ENCODE results near the gene ELANE. TPM values are rescaled to one million over a fixed set of nuclear protein-coding genes. Genes with fewer than 3 reads are reported as not detected.

ELANE gene
- total RNA-seq, 1 experiment from 2014 or later = not detected

DNA sequence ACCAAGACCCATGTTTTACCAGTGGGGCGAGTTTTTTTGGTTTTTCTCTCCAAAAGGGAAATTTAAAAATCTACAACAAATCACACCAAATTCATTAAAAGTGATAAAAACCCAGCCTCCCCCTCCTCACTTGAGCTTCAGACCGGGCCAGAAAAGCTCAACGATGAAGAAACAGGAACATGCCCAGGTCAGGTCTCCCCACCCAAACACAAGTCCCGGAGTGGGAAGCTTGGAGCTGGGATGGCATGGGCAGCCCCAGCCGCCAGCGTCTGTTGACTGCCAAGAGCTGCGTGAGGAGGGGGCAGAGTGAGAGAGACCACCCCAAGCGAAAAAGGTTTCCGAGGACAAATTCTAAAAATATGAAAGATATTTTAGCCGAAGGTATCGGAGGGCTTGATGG is 44.9 kb downstream of the ELANE start:
- no peaks in the 10 kb centered on the region for H3K4me1 ChIP-seq
- no peak overlapping the region for H3K27ac ChIP-seq
- no peak for DNase-seq
- H3K36me3 ChIP-seq = peaks cover 4% of the 10 kb centered on the region; the same call in 1 of the 2 replicates
- no peaks in the 10 kb centered on the region for H3K9me3 ChIP-seq (replicated peaks)
- H3K4me3 ChIP-seq = no peak overlapping the region
- H3K27me3 ChIP-seq = no peaks in the 10 kb centered on the region

GRCh38 chr19:897442-898039 is 45.4 kb downstream of the ELANE start:
- Histone ChIP-seq H3K4me3 (no peak overlapping the region), H3K4me1 (peaks cover 2% of the 10 kb centered on the region; the same call in 1 of the 2 replicates), H3K36me3 (peaks cover 4% of the 10 kb centered on the region; the same call in 1 of the 2 replicates), H3K27ac (no peak overlapping the region), H3K9me3 (replicated peaks) (no peaks in the 10 kb centered on the region), H3K27me3 (no peaks in the 10 kb centered on the region)
- DNase-seq = no peak

DNA sequence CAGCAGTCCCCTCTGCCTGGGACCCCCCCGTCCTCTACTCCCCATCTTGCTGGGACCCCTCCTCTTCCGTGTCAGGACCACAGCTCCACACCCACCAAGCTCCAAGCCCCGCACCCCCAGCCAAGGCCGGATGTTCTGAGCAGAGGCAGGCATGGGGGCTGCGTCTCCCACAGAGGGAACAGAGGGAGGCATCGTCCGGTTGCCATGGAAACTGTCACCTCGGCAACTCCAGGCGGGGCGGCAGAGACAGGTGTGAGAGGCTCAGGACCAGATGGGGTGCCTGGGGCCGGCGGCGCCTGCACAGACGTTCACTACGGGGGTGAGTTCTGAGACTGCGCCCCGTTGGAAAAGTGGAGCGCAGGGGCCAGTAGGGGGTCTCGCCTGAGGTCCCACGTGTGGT is 46.6 kb downstream of the ELANE start:
- H3K36me3 ChIP-seq = peaks cover 4% of the 10 kb centered on the region; the same call in 1 of the 2 replicates
- H3K9me3 ChIP-seq (replicated peaks) = no peaks in the 10 kb centered on the region
- H3K4me1 ChIP-seq = peaks cover 4% of the 10 kb centered on the region; the same call in 1 of the 2 replicates
- no peak overlapping the region for H3K27ac ChIP-seq
- no peak overlapping the region for H3K4me3 ChIP-seq
- no peaks in the 10 kb centered on the region for H3K27me3 ChIP-seq
- peak; percentile 70 to 78 for DNase-seq

DNA sequence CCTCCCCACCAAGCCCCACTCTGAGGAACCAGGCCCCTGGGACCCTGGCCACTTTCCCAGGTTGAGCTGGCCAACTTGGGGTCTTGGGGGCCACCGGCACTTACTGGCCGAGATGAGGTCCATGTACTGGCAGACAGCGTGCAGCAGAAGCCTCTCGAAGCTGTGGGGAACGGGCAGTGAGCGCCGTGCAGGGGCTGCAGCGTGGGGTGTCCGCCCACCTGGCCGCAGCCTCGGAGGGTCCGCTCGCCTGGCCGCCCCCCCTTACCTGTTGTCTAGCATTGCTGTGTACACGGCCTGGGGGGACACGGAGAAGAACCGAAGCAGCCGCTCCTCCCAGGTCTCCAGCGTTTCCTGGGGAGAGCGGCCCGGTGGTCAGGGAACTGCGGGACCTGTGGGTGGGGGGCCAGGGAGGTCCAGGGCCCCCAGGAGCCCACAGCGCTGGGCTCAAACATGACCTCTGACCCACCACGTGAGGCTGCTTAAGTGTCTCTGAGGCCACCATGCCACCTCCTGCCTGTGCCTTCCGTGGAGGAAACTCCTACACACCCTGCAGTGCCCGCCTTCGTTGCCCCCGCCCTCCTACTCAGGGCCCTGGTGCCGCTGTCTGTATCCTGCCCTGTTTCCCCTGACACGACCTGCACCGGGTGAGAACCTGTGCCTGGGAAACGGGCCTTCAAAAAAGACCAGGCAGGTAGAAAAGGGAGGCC is 47.4 kb downstream of the ELANE start:
- Histone ChIP-seq H3K27me3 (no peaks in the 10 kb centered on the region), H3K27ac (no peak overlapping the region), H3K9me3 (replicated peaks) (no peaks in the 10 kb centered on the region), H3K36me3 (peaks cover 4% of the 10 kb centered on the region; the same call in 1 of the 2 replicates), H3K4me3 (no peak overlapping the region), H3K4me1 (peaks cover 8% of the 10 kb centered on the region; the same call in 1 of the 2 replicates)
- no peak for DNase-seq

DNA sequence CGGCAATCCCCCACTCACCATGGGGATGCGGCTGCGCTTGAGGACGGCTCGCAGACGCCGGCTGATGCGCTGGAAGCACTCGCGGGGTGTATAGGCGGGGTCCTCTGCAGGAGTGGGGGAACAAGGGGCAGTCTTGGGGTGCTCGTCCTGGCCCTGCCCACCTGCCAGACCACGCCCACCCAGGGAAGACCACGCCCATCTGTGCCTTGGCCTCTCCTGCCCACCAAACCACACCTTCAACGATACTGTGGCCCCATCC is 47.9 kb downstream of the ELANE start:
- no peak for DNase-seq
- Histone ChIP-seq H3K4me3 (no peak overlapping the region), H3K9me3 (replicated peaks) (no peaks in the 10 kb centered on the region)

DNA sequence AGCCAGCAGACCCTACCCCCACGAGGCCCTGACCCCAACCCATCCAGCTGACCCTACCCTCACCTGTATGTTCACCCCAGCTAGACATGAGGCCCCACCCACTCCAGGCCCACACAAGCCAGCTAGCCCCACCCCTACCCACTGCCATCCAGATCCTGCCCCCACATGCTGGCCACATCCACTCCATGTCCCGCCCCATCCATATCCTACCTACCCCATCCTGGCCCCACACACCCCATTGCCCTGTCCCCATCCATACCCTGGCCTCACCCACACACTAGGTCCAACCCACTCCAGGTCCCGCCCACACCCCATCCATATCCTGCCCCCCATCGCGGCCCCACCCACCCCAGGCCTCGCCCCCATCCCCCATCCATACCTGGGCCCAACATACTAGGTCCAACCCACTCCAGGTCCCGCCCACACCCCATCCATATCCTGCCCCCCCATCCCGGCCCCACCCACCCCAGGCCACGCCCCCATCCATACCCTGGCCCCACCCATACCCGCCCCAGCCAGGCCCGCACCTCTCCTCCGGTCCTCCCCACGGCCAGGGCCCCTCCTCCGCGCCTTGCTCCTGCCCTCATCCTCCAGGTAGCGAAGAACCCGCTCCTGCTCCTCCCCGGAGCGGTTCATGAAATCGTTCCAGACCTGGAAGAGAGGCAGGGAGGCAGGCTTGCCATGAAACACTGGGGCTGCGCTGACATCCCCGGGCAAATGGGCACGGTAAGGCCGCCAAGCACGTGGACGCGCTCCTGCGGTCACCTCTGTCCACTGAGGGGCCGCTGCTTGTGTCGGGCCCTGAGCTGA is 48.4 kb downstream of the ELANE start:
- Histone ChIP-seq H3K9me3 (replicated peaks) (no peaks in the 10 kb centered on the region), H3K27me3 (no peaks in the 10 kb centered on the region), H3K36me3 (peaks cover 4% of the 10 kb centered on the region; the same call in 1 of the 2 replicates), H3K27ac (no peak overlapping the region), H3K4me3 (no peak overlapping the region), H3K4me1 (peaks cover 8% of the 10 kb centered on the region; the same call in 1 of the 2 replicates)
- peak; percentile 39 to 56 for DNase-seq

More for the DNA sequence above, 47.9 kb downstream of the ELANE start:
- H3K27me3 ChIP-seq = no peaks in the 10 kb centered on the region
- H3K36me3 ChIP-seq = peaks cover 4% of the 10 kb centered on the region; the same call in 1 of the 2 replicates
- H3K4me1 ChIP-seq = peaks cover 8% of the 10 kb centered on the region; the same call in 1 of the 2 replicates
- no peak overlapping the region for H3K27ac ChIP-seq

DNA sequence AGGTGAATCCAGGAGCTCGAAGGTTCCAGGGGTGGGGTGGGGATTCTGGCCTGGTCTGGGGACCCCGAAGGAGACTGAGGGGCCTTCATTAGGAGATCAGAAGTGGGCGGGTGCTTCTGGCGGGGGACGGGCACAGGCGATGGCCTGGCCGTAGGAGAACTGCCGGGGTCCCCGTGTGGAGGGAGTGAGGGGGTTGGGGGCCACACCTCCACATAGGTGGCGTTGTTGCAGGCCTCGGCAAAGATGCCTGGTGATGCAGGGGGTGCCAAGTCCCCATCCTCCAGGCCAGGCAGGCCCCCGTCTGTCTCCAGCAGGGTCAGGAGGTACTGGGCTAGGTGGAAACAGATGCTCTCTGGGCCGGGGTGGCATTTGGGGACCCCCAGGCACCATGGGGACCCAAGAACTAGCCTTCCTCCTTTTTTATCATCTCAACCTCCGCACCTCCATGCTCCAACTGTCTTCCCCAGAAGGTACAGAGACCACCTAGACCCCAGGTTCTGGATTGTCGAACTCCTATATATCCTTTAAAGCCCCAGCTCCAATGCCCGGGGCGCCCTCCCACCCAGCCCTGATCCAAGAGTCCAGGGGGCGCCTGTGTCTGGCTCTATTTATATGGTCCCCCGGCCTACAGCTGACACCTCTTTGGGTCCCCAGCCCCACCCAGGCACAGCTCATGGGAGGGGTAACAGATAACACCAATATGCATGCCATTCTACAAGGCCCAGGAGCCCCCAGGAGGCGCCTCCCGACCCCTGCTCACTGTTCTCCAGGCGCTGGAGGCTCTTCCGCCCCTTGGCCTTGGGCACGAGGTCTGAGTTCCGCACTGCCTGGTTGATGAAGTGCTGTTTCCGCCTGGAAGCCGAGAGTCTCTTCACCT is 49.4 kb downstream of the ELANE start:
- Histone ChIP-seq H3K4me1 (peaks cover 8% of the 10 kb centered on the region; the same call in 1 of the 2 replicates), H3K27ac (no peak overlapping the region), H3K27me3 (no peaks in the 10 kb centered on the region), H3K9me3 (replicated peaks) (no peaks in the 10 kb centered on the region), H3K4me3 (no peak overlapping the region), H3K36me3 (peaks cover 4% of the 10 kb centered on the region; the same call in 1 of the 2 replicates)
- DNase-seq = no peak

DNA sequence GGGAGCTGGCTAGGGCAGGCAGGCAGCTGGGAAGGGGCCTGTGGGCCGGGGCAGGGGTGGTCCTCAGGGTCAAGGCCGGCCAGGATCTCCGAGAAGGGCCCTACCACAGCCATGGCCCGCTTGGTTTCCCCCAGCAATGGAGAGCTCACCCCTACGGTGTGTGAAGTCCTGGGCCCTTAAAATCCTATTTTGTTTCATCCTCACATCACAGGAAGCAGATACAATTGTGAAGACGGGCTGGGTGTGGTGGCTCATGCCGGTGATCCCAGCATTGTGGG is 49.9 kb downstream of the ELANE start:
- H3K27me3 ChIP-seq = no peaks in the 10 kb centered on the region
- DNase-seq = no peak

GRCh38 chr19:902446-903226 is 50.5 kb downstream of the ELANE start:
- DNase-seq = no peak
- H3K4me3 ChIP-seq = peak overlapping the region; percentile 43; the same call in 1 of the 2 replicates
- no peaks in the 10 kb centered on the region for H3K36me3 ChIP-seq
- H3K27me3 ChIP-seq = no peaks in the 10 kb centered on the region
- H3K9me3 ChIP-seq (replicated peaks) = no peaks in the 10 kb centered on the region
- peaks cover 8% of the 10 kb centered on the region; the same call in 1 of the 2 replicates for H3K4me1 ChIP-seq
- H3K27ac ChIP-seq = peak overlapping the region; percentile 83

More for the DNA sequence above, 49.9 kb downstream of the ELANE start:
- no peak overlapping the region for H3K4me3 ChIP-seq
- H3K27ac ChIP-seq = no peak overlapping the region; the same call in 1 of the 2 replicates
- H3K4me1 ChIP-seq = peaks cover 8% of the 10 kb centered on the region; the same call in 1 of the 2 replicates
- peaks cover 3% of the 10 kb centered on the region; the same call in 1 of the 2 replicates for H3K36me3 ChIP-seq
- no peaks in the 10 kb centered on the region for H3K9me3 ChIP-seq (replicated peaks)

- H3K36me3 ChIP-seq = no peaks in the 10 kb centered on the region
- peak overlapping the region; percentile 83 for H3K27ac ChIP-seq
- no peaks in the 10 kb centered on the region for H3K9me3 ChIP-seq (replicated peaks)
- no peaks in the 10 kb centered on the region for H3K27me3 ChIP-seq
- peaks cover 8% of the 10 kb centered on the region; the same call in 1 of the 2 replicates for H3K4me1 ChIP-seq
- peak overlapping the region; percentile 43 for H3K4me3 ChIP-seq
- peak; percentile 90 to 91 for DNase-seq
These were observed 51.2 kb downstream of the ELANE start for GRCh38 chr19:903266-903797.

DNA sequence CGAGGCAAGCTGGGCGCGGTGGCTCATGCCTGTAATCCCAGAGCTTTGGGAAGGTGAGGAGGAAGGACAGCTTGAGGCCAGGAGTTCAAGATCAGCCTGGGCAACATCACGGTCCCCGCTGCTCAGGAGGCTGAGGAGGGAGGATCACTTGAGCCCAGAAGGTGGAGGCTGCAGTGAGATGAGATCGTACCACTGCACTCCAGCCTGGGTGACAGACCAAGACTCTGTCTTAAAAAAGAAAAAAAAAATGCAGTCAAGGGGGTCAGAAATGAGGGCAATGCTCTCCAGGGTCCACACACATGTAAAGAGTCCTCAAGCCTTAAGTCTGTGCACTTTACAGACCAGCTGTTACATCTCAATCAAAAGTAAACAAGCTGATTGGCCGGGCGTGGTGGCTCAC is 52.4 kb downstream of the ELANE start:
- H3K4me1 ChIP-seq = peaks cover 8% of the 10 kb centered on the region; the same call in 1 of the 2 replicates
- H3K9me3 ChIP-seq (replicated peaks) = no peaks in the 10 kb centered on the region
- DNase-seq = no peak

More for the DNA sequence above, 52.4 kb downstream of the ELANE start:
- H3K36me3 ChIP-seq = no peaks in the 10 kb centered on the region
- H3K27me3 ChIP-seq = no peaks in the 10 kb centered on the region
- H3K27ac ChIP-seq = no peak overlapping the region
- H3K4me3 ChIP-seq = no peak overlapping the region

Data from SJCRH30 (cell line).